GM12864 (cell line): ENCODE data around the gene ANK3.
A peak's percentile ranks its signal among the peaks of the same experiment; 100 is the strongest.

ENCODE experiments used
- DNase-seq: peaks from one replicate; pipeline ENCODE4 v3.0.0-alpha.2; 2011; ENCODE audit warnings: low read depth
- H3K4me3 ChIP-seq: 2 replicates; pipeline ENCODE4 v1.5.1; 2011; ENCODE audit warnings: mild to moderate bottlenecking, low read depth, low read length, control low read depth
- TF ChIP-seq, protein P1 (sequence below): IDR thresholded peaks from 2 replicates; pipeline ENCODE4 v1.5.1; 2011; ENCODE audit warnings: low read depth, mild to moderate bottlenecking, moderate library complexity, low read length, control low read depth, inconsistent platforms; ENCODE audit errors: missing control alignments

ANK3 gene

DNA sequence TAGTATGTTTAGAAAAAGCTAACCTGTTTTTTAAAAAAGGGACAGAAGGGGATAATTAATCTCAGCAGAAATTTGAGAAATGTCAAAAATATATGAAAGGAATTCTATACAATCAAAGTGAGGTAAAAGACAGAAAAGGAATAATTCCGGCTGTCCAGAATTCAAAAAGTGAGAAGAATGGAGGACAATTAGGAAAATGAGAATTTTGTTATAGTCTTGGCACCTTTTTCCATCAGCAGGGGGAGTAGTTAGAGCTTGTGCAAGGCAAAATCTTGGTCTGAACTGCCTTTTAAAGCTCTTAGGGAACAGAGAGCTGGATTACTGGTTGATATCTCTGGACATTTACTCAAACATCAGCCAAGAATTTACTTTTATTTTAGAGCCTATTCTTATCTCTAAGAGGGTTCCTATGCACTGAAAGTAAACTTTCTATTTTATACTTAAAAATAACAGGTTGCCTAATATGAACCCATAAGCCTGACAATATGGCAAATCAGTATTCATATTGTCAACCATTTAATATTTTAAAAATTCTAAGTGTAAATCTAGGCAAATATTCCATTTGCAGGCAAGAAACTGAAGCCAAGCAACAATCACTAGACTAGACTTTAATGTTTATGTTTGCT, 185.6 kb downstream of the ANK3 start:
- TF ChIP-seq, protein P1, sequence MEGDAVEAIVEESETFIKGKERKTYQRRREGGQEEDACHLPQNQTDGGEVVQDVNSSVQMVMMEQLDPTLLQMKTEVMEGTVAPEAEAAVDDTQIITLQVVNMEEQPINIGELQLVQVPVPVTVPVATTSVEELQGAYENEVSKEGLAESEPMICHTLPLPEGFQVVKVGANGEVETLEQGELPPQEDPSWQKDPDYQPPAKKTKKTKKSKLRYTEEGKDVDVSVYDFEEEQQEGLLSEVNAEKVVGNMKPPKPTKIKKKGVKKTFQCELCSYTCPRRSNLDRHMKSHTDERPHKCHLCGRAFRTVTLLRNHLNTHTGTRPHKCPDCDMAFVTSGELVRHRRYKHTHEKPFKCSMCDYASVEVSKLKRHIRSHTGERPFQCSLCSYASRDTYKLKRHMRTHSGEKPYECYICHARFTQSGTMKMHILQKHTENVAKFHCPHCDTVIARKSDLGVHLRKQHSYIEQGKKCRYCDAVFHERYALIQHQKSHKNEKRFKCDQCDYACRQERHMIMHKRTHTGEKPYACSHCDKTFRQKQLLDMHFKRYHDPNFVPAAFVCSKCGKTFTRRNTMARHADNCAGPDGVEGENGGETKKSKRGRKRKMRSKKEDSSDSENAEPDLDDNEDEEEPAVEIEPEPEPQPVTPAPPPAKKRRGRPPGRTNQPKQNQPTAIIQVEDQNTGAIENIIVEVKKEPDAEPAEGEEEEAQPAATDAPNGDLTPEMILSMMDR, result peak; percentile 48
- no peak overlapping the region for H3K4me3 ChIP-seq
- no peak for DNase-seq

DNA sequence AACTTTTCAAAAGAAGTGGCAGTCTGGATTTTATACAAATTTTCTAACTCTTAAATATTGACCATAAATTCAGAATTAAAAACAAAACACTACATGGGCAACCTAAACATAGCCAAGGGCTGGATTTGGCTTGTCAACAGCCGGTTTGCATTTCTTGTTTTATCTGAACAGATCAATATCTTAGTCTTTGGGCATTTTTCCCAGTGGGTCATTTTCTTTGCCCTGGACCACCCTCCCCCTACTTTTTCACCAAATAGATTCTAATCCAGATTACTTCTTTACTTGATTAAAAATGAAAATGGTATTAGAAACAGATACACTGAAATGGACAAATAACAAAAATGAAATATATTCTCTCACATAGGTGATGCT, 189.0 kb downstream of the ANK3 start:
- no peak for DNase-seq
- TF ChIP-seq, protein P1, result no peak

DNA sequence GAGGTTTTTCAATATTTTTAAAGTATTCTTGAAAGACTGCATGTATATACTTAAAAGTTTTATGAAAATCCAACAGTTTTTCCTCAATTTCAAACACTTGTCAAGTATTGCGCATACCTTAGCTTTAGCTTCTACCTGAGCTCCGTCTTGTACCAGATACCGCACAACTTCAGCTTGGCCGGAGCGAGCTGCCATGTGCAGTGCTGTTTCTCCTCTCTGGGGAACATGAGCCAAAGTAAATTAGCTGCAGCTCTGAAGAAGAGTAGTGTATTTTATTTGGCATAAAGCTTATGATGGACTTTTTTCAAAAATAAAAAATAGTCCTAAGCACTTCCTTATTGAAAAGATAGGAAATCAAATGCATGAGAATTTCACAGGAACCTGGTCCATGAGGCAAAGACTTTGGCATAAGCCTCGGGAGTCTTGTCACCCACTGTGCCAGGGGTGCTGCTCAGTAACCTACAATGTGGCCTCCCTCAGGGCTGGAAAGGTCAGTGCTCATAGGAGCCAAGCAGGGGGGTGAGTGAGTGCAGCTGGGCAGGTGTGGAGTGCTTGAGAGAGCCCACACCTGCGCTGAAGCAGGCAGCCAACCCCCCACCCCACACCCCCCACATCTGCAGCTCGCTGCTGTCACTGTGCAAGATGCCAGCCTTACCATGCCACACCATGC, 189.5 kb downstream of the ANK3 start:
- no peak for DNase-seq
- TF ChIP-seq, protein P1, result no peak
- H3K4me3 ChIP-seq, result no peak overlapping the region

More for the DNA sequence above, 189.0 kb downstream of the ANK3 start:
- H3K4me3 ChIP-seq, result no peak overlapping the region

DNA sequence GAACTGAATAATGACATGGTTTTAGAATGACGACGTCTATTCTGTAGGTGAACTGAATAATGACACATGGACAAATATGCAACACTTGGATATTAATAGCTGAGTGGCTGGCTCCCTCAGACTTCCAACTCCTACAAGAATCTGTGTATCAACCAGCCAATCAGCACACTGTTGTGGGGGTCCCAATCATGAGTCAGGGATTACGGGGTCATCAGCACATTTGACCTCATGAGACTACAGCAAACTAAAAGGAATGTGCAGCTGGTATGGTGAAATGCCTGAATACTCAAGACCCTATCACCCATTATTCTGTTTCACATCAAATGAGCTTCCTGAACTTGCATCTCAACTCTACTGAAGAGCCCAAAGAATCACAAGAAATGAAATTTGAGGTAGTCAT, 192.5 kb downstream of the ANK3 start:
- no peak for DNase-seq
- TF ChIP-seq, protein P1, result no peak
- H3K4me3 ChIP-seq, result no peak overlapping the region

DNA sequence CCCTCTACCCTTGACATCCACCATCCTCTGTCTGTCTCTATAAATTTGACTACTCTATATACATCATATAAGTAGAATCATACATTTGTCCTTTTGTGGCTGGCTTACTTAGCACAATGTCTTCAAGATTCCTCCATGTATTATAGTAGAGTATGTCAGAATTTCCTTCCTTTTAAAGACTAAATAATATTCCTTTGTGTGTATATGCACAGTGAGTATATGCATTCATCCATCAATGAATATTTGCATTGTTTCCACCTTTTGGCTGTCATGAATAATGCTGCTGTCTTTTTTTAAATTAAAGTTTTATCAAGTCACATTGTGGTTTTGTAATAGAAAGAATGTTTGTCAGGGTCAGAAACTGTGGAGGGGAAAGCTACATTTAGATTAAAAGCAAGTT, 195.3 kb downstream of the ANK3 start:
- H3K4me3 ChIP-seq, result no peak overlapping the region
- TF ChIP-seq, protein P1, result no peak
- DNase-seq, result no peak

DNA sequence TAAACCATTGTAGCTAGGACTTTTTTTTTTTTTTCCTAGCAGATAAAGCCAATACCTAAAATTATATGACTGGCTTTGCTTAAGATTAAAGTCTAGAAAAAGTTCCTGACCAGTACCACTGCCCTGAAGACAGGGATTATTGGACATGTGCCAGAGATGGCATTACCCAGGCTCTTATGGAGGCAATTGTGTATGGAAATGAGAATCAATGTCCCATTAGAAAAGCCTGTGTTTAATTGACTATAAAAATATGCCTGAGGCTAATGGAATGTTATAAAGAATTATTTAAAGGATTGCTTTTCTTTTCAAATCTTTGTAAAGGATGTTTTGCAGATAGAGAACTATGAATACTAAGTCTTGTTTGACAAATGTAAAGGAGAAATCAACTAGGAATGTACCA, 196.7 kb downstream of the ANK3 start:
- TF ChIP-seq, protein P1, result no peak
- no peak for DNase-seq

More for the DNA sequence above, 196.7 kb downstream of the ANK3 start:
- no peak overlapping the region for H3K4me3 ChIP-seq
